ENCODE data around the gene CERS2. TPM values are rescaled to one million over a fixed set of nuclear protein-coding genes. Genes with fewer than 3 reads are reported as not detected.

The CERS2 gene
- polyA plus RNA-seq, 1 of the 3 experiments (the other 2 are of a cell fraction), result 150 TPM

DNA sequence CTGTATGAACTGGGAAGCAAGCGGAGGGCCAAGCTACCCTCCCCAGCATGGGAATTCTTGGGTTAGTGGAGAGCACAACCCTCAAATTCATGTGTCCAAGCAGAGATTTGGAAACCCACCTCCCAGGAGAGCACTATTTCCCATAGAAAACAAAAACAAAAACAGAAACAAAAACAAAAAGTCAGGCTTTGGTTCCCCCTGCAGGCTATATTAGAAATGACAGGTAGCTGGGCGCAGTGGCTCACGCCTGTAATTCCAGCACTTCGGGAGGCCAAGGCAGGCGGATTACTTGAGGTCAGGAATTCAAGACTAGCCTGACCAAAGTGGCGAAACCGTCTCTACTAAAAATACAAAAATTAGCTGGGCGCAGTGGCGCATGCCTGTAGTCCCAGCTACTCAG is 21.3 kb upstream of the CERS2 start:
- CTCF ChIA-PET, result interaction anchor here (0.6 to 15.9 kb wide), 26 partner anchors 9 to 741 kb away, joined by 3 to 371 read pairs (median 4); partner anchors contain the start of genes ANXA9, C1orf56, CERS2 and MINDY1
- H3K9ac ChIP-seq, result no peak overlapping the region
- no peaks in the 10 kb centered on the region for H3K27me3 ChIP-seq (ENCODE audit: insufficient read depth)
- no peaks in the 10 kb centered on the region for H4K20me1 ChIP-seq (ENCODE audit: insufficient read depth)
- DNase-seq, result peak; percentile 43
- H3K4me1 ChIP-seq (ENCODE audit: control insufficient read depth in 1 of 2, insufficient read depth in 2 of 2, low read depth in 1 of 2, low read length in 1 of 2), result no peaks in the 10 kb centered on the region
- POLR2A ChIA-PET, result no interaction called here
- H3F3A ChIP-seq (replicated peaks; ENCODE audit: insufficient read depth), result no peaks in the 10 kb centered on the region
- peaks cover 0 to 8% of the 10 kb centered on the region in 2 experiments for H3K36me3 ChIP-seq (replicated peaks in 1 of 2; ENCODE audit: control insufficient read depth in 1 of 2, insufficient read depth in 2 of 2, low read length in 1 of 2)
- no peaks in the 10 kb centered on the region for H3K9me3 ChIP-seq
- 41% methylated on average over 9 of the region's 9 CpGs for WGBS (ENCODE audit: low lambda C conversion rate)
- H3K4me3 ChIP-seq (ENCODE audit: low read depth in 2 of 2, low read length in 1 of 2), result peak overlapping the region in 1 of 2 experiments; percentile 25; a peak in 1 of 4 replicates
- H3K9me2 ChIP-seq, result no peaks in the 10 kb centered on the region
- H2AFZ ChIP-seq (ENCODE audit: low read depth), result no peak overlapping the region
- H3K4me2 ChIP-seq, result no peak overlapping the region
- H3K27ac ChIP-seq (ENCODE audit: low read depth in 2 of 2, low read length in 1 of 2), result no peak overlapping the region
- no peak for TF ChIP-seq GATA2 (CRISPR knock-in tag; IDR thresholded peaks at IDR 0.05)
- TF ChIP-seq RAD21 (IDR thresholded peaks at IDR 0.05; ENCODE audit: low read length), result peak; percentile 60
- TF ChIP-seq, protein P1, sequence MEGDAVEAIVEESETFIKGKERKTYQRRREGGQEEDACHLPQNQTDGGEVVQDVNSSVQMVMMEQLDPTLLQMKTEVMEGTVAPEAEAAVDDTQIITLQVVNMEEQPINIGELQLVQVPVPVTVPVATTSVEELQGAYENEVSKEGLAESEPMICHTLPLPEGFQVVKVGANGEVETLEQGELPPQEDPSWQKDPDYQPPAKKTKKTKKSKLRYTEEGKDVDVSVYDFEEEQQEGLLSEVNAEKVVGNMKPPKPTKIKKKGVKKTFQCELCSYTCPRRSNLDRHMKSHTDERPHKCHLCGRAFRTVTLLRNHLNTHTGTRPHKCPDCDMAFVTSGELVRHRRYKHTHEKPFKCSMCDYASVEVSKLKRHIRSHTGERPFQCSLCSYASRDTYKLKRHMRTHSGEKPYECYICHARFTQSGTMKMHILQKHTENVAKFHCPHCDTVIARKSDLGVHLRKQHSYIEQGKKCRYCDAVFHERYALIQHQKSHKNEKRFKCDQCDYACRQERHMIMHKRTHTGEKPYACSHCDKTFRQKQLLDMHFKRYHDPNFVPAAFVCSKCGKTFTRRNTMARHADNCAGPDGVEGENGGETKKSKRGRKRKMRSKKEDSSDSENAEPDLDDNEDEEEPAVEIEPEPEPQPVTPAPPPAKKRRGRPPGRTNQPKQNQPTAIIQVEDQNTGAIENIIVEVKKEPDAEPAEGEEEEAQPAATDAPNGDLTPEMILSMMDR (IDR thresholded peaks at IDR 0.05), result peak; percentile 86
- H3K79me2 ChIP-seq (ENCODE audit: insufficient read depth), result no peaks in the 10 kb centered on the region

DNA sequence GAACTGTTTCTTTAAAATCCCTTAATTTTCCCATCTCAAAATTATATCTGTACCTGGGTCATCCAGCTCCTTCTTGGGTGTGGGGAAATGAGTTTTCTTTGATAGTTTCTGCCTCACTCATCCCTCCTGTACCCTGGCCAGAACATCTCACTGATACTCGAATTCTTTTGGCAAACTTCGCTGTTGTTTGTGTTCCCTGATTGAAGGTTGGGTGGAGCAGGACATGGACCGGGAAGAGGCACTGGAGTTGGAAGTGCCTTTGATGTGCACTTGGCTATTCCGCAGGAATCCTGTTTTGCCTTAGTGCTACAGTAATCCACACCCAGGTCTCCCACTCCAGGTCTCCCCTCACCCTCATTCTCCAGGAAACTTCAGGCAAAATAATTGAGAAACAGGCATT is 20.8 kb upstream of the CERS2 start:
- no peak overlapping the region for H3K9ac ChIP-seq
- no peaks in the 10 kb centered on the region for H3K9me3 ChIP-seq
- no peak for DNase-seq
- no peak overlapping the region for H3K4me2 ChIP-seq
- no peaks in the 10 kb centered on the region for H3F3A ChIP-seq (replicated peaks; ENCODE audit: insufficient read depth)
- TF ChIP-seq POLR2AphosphoS5 (IDR thresholded peaks at IDR 0.05; ENCODE audit: low read depth, low read length) (no peak), FOXJ3 (CRISPR knock-in tag; IDR thresholded peaks at IDR 0.05) (no peak), GATA2 (CRISPR knock-in tag; IDR thresholded peaks at IDR 0.05) (no peak), MXI1 (IDR thresholded peaks at IDR 0.05; ENCODE audit: low read depth, low read length) (no peak), EP300 (IDR thresholded peaks at IDR 0.05; ENCODE audit: borderline replicate concordance in 1 of 2, low read depth in 1 of 2, low read length in 1 of 2) (no peak), FOSL2 (IDR thresholded peaks at IDR 0.05; ENCODE audit: borderline replicate concordance, low read depth) (no peak), MEF2A (IDR thresholded peaks at IDR 0.05; ENCODE audit: borderline replicate concordance, low read depth) (no peak), SIN3A (IDR thresholded peaks at IDR 0.05; ENCODE audit: borderline replicate concordance, low read depth, low read length) (no peak), RAD21 (IDR thresholded peaks at IDR 0.05; ENCODE audit: low read length) (no peak), SMC3 (IDR thresholded peaks at IDR 0.05; ENCODE audit: low read depth, low read length) (no peak), YY1 (IDR thresholded peaks at IDR 0.05; ENCODE audit: low read depth) (no peak), EZH2phosphoT487 (IDR thresholded peaks at IDR 0.05; ENCODE audit: borderline replicate concordance, low read depth) (no peak), ELF1 (IDR thresholded peaks at IDR 0.05) (no peak), GABPA (IDR thresholded peaks at IDR 0.05; ENCODE audit: low read depth) (no peak), TCF12 (IDR thresholded peaks at IDR 0.05) (no peak), TAF1 (IDR thresholded peaks at IDR 0.05; ENCODE audit: borderline replicate concordance, low read depth, low read length) (no peak)
- TF ChIP-seq, protein P2, sequence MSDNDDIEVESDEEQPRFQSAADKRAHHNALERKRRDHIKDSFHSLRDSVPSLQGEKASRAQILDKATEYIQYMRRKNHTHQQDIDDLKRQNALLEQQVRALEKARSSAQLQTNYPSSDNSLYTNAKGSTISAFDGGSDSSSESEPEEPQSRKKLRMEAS (IDR thresholded peaks at IDR 0.05; ENCODE audit: low read depth), result no peak
- TF ChIP-seq, protein P3, sequence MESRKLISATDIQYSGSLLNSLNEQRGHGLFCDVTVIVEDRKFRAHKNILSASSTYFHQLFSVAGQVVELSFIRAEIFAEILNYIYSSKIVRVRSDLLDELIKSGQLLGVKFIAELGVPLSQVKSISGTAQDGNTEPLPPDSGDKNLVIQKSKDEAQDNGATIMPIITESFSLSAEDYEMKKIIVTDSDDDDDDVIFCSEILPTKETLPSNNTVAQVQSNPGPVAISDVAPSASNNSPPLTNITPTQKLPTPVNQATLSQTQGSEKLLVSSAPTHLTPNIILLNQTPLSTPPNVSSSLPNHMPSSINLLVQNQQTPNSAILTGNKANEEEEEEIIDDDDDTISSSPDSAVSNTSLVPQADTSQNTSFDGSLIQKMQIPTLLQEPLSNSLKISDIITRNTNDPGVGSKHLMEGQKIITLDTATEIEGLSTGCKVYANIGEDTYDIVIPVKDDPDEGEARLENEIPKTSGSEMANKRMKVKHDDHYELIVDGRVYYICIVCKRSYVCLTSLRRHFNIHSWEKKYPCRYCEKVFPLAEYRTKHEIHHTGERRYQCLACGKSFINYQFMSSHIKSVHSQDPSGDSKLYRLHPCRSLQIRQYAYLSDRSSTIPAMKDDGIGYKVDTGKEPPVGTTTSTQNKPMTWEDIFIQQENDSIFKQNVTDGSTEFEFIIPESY (IDR thresholded peaks at IDR 0.05; ENCODE audit: borderline replicate concordance, low read depth), result no peak
- TF ChIP-seq, protein P4, sequence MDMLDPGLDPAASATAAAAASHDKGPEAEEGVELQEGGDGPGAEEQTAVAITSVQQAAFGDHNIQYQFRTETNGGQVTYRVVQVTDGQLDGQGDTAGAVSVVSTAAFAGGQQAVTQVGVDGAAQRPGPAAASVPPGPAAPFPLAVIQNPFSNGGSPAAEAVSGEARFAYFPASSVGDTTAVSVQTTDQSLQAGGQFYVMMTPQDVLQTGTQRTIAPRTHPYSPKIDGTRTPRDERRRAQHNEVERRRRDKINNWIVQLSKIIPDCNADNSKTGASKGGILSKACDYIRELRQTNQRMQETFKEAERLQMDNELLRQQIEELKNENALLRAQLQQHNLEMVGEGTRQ (IDR thresholded peaks at IDR 0.05; ENCODE audit: borderline replicate concordance, low read depth, low read length), result no peak
- H3K4me3 ChIP-seq (ENCODE audit: low read depth in 2 of 2, low read length in 1 of 2), result no peak overlapping the region
- H2AFZ ChIP-seq (ENCODE audit: low read depth), result no peak overlapping the region
- no peaks in the 10 kb centered on the region for H3K79me2 ChIP-seq (ENCODE audit: insufficient read depth)
- no peaks in the 10 kb centered on the region for H4K20me1 ChIP-seq (ENCODE audit: insufficient read depth)
- CTCF ChIA-PET, result interaction anchor here (0.8 to 15.9 kb wide), 19 partner anchors 10 to 740 kb away, joined by 3 to 371 read pairs (median 4); partner anchors contain the start of genes ANXA9, C1orf56, CERS2 and MINDY1
- no peaks in the 10 kb centered on the region for H3K27me3 ChIP-seq (ENCODE audit: insufficient read depth)
- WGBS (ENCODE audit: low lambda C conversion rate), result 44% methylated on average over 4 of the region's 4 CpGs
- no peak overlapping the region for H3K27ac ChIP-seq (ENCODE audit: low read depth in 2 of 2, low read length in 1 of 2)
- no peaks in the 10 kb centered on the region for H3K9me2 ChIP-seq
- peaks cover 0 to 8% of the 10 kb centered on the region in 2 experiments for H3K36me3 ChIP-seq (replicated peaks in 1 of 2; ENCODE audit: control insufficient read depth in 1 of 2, insufficient read depth in 2 of 2, low read length in 1 of 2)
- no peaks in the 10 kb centered on the region for H3K4me1 ChIP-seq (ENCODE audit: control insufficient read depth in 1 of 2, insufficient read depth in 2 of 2, low read depth in 1 of 2, low read length in 1 of 2)
- POLR2A ChIA-PET, result interaction anchor here (1.2 kb wide), 1 partner anchor 11 kb away, joined by 6 read pairs; the partner anchor contains the start of gene MINDY1
